Stimulated activated CD4-positive, alpha-beta T cell treated with anti-CD3 and anti-CD28 coated beads, Interleukin-1b, Interleukin-23, amount 100 ng/mL, for 1 hour (primary cell): ENCODE measurements around the gene RRN3.
"Not testable (repeated sequence)": the region's sequence is repeated elsewhere in the genome, so short reads cannot be mapped to it uniquely, and the experiment has no call there.

Source experiments
- DNase-seq, 2 donors: peaks; one replicate each; pipeline ENCODE4 v3.0.0-alpha.2; 2020; ENCODE audit warnings: low read depth in 2 of 2

The RRN3 gene

GRCh38 chr16:15051387-15051951 lies 42.6 kb downstream of the RRN3 start:
- DNase-seq, result no peak

- not testable (repeated sequence) for DNase-seq
These were observed 43.6 kb downstream of the RRN3 start for GRCh38 chr16:15050440-15050839.

- no peak for DNase-seq
These were observed 44.4 kb downstream of the RRN3 start for GRCh38 chr16:15049581-15050180.

DNA sequence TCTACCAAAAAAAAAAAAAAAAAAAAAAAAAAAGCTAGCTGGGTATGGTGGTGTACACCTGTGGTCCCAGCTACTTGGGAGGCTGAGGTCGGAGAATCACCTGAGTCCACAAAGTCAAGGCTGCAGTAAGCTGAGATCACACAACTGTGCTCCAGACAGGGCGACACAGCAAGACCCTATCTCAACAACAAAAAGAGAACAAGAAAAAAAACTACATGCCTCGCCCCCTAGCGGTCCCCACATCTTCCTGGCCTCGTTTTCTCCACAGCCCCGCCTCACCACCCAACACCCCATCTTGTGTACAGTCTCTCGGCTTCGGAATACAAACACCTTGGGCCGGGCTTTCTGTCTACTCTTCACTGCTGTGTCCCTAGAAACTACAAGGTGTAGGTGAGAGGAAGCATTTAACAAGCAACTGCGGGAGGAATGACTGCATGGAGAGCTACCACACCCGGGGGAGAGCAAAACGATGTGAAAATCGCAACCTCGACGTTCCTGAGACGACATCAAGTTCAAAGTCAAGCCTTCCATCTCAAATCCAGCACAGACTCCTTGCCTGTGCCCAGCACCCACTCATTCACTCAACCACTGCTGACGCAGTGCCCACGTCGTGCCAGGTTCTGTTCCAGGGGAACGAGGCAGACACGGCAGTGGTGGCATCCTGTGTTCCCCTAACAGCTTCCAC lies 47.2 kb downstream of the RRN3 start:
- DNase-seq, result no peak

- DNase-seq, result not testable (repeated sequence)
These were observed 48.8 kb downstream of the RRN3 start for GRCh38 chr16:15045270-15045669.

GRCh38 chr16:15044286-15044685 lies 49.8 kb downstream of the RRN3 start:
- no peak for DNase-seq

DNA sequence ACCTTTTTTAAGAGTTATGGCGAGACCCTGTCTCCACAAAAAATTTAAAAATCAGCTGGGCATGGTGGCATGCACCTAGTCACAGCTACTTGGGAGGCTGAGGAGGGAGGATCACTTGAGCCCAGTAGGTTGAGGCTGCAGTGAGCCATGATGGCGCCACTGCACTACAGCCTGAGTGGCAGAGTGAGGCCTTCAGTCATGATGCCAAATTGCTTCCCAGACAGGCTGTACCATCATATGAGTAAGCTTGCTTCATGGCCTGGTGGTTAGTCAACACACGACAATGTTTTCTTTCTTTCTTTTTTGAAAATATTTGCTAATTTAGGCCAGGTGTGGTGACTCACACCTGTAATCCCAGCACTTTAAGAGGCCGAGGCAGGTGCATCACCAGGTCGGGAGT lies 50.7 kb downstream of the RRN3 start:
- DNase-seq, result no peak

DNA sequence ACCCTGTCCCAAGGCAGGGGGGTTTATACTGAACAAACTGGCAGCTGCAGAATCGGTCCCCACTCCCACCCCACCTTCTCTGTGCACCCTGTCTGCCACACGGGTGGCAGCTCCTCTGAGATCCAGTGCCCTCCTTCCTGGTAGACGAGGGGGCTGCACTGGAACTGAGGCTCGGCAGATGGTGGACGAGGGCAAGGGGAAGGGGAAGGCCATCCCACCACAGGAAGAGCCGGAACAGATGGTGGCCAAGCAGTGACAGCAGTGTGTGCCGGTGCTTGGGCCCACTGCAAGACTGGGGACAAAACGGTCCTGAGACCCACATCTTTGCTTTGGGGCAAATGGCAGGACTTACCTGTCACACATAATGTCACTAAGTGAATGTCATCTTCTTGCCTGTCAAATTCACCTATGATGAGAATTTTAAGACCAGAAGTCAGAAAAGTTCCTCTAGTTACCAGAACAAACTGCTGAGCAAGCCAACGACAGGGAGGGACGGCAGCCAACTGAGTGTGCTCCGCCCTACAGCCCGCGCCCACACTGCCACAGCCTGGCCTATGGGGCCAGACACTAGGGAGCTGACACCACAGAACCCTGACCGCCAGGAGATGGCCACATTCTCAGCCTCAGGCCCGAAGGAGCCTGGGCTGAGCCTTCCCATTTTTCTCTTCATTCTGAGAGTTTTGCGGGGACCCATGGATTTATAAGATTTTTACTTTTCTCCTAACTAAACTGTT lies 52.6 kb downstream of the RRN3 start:
- DNase-seq, result no peak

GRCh38 chr16:15038689-15039088 lies 55.4 kb downstream of the RRN3 start:
- no peak for DNase-seq

GRCh38 chr16:15037745-15038144 lies 56.3 kb downstream of the RRN3 start:
- DNase-seq, result no peak

DNA sequence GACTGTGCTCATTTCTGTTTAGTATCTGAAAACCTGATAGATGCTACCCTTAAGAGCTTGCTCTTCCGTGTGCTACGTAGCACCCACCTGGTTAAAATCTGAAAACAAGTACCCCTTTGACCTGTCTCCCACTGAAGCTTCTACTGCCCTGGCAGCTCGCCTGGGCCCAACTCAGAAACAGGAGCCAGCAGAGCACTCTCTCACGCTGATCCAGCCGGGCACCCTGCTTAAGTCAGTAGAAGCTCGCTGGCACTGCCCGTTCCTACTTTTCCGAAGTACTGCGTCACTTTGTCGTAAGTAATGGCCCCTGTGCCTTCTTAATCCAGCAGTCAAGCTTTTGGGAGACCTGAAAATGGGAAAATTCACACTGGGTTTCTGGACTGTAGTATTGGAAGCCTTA lies 57.1 kb downstream of the RRN3 start:
- no peak for DNase-seq

GRCh38 chr16:15035163-15035729 lies 58.8 kb downstream of the RRN3 start:
- DNase-seq, result no peak

GRCh38 chr16:15034266-15035162 lies 59.6 kb downstream of the RRN3 start:
- DNase-seq, result no peak

- no peak for DNase-seq
These were observed 60.8 kb downstream of the RRN3 start for GRCh38 chr16:15033309-15033707.

DNA sequence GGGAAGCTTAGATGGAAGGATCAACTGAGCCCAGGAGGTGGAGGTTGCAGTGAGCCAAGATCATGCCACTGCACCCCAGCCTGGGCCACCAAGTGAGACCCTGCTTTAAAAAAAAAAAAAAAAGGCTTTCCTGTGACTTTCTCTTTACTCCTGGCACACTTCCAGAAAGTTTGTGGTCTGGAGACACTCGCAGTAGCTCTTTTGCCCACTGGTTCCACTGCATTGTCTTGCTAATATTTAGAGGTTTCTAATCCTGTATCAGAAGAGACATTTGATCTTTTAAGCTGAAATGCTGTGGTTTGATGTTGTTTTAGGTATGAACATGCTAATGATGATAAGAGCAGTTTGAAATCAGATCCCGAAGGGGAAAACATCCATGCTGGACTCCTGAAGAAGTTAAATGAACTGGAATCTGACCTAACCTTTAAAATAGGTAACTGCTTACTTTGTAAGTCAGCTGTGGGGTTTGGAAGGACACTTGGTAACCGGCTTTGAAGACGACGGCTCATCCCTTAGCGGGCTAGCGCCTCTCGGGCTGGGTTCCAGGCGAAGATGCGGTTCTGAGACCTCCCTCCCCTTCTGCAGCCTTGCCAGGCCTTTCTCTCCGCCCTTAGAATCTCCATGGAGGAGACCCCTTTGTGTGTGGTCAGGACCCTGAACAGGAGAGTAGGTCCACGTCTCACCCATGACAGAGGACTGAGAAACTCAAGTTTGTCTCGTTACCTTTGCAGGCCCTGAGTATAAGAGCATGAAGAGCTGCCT lies 61.3 kb downstream of the RRN3 start:
- DNase-seq, result no peak

DNA sequence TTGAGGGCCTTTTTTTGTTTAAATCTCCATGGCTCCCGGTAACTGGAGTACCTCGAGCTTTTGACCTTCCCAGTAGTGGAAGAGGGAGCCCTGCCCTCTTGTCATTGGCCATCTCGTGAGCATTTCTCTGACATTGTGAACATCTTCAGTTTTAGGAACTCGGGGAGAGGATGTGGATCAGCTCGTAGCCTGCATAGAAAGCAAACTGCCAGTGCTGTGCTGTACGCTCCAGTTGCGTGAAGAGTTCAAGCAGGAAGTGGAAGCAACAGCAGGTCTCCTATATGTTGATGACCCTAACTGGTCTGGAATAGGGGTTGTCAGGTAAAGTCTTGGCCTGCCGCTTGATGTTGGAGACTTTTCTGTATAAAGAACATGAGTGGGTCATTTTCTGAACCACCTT lies 62.5 kb downstream of the RRN3 start:
- no peak for DNase-seq

DNA sequence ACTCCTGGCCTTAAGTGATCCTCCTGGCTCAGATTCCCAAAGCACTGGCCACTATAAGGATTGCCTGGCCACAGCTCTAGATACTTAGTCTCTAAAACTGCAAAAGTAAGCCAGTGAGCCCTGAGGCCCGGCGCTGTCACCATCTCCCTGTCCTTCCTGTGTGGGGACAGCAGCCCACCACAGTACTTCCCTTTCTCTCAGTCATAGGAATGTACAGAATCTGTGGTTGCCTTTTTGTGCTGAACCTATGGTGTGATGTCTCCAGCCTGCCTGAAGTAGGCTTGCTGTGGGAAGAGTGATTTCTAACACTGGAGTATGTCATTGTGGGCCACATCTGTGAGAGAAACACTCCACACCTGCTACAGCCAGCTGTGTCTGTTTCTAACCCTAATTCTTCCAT lies 62.9 kb downstream of the RRN3 start:
- no peak for DNase-seq

- DNase-seq, result not testable (repeated sequence)
These were observed 64.3 kb downstream of the RRN3 start for GRCh38 chr16:15029749-15030148.

DNA sequence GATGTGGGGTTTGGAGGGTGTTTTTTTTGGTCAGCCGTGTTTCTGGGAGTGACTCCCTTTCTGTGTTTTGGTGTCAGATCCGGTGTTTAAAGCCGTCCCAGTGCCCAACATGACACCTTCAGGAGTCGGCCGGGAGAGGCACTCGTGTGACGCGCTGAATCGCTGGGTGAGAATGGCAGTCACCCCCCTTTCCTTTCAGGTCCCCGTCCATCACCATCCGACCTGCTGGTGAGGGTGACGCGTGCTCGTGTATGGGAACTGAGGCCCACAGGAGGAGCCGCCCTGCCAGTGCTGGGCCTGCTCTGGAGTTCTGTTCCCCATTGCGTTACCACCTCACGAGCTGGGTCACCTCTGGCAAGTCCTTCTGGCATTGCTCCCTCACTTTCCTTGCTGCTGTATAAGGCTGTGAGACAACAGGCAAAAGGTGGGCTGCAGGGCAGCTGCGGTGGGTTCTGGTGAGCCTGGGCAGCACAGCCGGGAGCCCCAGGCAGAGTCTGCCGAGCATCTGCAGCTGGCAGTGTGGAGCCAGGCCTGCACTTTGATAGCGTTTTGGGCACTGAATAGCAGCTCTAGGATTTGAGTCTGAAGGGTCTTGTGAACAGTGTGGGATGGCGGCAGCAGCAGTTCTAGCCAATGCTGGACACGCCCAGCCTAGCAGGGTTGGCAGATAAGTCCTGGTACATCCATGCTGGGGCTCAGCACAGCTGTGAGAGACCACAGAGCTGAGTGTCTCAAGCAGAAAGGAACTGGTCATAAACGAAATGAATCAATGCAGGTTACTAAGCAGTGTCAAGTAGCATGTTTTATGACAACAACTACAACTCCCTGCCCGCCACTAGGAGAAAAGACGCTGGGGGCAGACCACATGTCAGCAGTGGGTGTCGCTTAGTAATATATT lies 65.0 kb downstream of the RRN3 start:
- not testable (repeated sequence) for DNase-seq

- DNase-seq, result not testable (repeated sequence)
These were observed 65.7 kb downstream of the RRN3 start for GRCh38 chr16:15028345-15028715.
